Astrocyte of the hippocampus (primary cell): ENCODE data around the gene L3MBTL4.
"Not testable (repeated sequence)": the region's sequence is repeated elsewhere in the genome, so short reads cannot be mapped to it uniquely, and the experiment has no call there.

Source experiments
- DNase-seq: peaks from one replicate; pipeline ENCODE4 v3.0.0; 2011; ENCODE audit warnings: low read depth, low spot score

The L3MBTL4 gene

GRCh38 chr18:6199777-6200176, 214.9 kb downstream of the L3MBTL4 start:
- no peak for DNase-seq

- no peak for DNase-seq
Measured at GRCh38 chr18:6198585-6198984, 216.1 kb downstream of the L3MBTL4 start.

- no peak for DNase-seq
Measured at GRCh38 chr18:6194640-6195039, 220.1 kb downstream of the L3MBTL4 start.

- not testable (repeated sequence) for DNase-seq
Measured at GRCh38 chr18:6185782-6186181, 228.9 kb downstream of the L3MBTL4 start.

GRCh38 chr18:6174983-6175745, 239.5 kb downstream of the L3MBTL4 start:
- no peak for DNase-seq

GRCh38 chr18:6170604-6171003, 244.1 kb downstream of the L3MBTL4 start:
- no peak for DNase-seq

- DNase-seq = no peak
Measured at GRCh38 chr18:6161549-6161948, 253.2 kb downstream of the L3MBTL4 start.

- no peak for DNase-seq
Measured at GRCh38 chr18:6159426-6159825, 255.3 kb downstream of the L3MBTL4 start.

- no peak for DNase-seq
Measured at GRCh38 chr18:6158958-6159357, 255.8 kb downstream of the L3MBTL4 start.

GRCh38 chr18:6156446-6156845, 258.3 kb downstream of the L3MBTL4 start:
- no peak for DNase-seq

GRCh38 chr18:6155707-6156106, 259.0 kb downstream of the L3MBTL4 start:
- no peak for DNase-seq

GRCh38 chr18:6150430-6150829, 264.3 kb downstream of the L3MBTL4 start:
- no peak for DNase-seq

- DNase-seq = no peak
Measured at GRCh38 chr18:6146307-6146661, 268.4 kb downstream of the L3MBTL4 start.

GRCh38 chr18:6145645-6146306, 268.9 kb downstream of the L3MBTL4 start:
- DNase-seq = no peak

- no peak for DNase-seq
Measured at GRCh38 chr18:6139007-6139406, 275.7 kb downstream of the L3MBTL4 start.

- DNase-seq = not testable (repeated sequence)
Measured at GRCh38 chr18:6135901-6136300, 278.8 kb downstream of the L3MBTL4 start.

GRCh38 chr18:6135029-6135428, 279.7 kb downstream of the L3MBTL4 start:
- DNase-seq = not testable (repeated sequence)

- DNase-seq = no peak
Measured at GRCh38 chr18:6132751-6133368, 281.9 kb downstream of the L3MBTL4 start.

- DNase-seq = no peak
Measured at GRCh38 chr18:6120820-6121279, 293.9 kb downstream of the L3MBTL4 start.

GRCh38 chr18:6119761-6120160, 294.9 kb downstream of the L3MBTL4 start:
- DNase-seq = no peak

- no peak for DNase-seq
Measured at GRCh38 chr18:6118080-6118479, 296.6 kb downstream of the L3MBTL4 start.

- no peak for DNase-seq
Measured at GRCh38 chr18:6115710-6116109, 299.0 kb downstream of the L3MBTL4 start.

- DNase-seq = no peak
Measured at GRCh38 chr18:6113650-6114049, 301.1 kb downstream of the L3MBTL4 start.
